ENCODE measurements around the gene P3H1.
"Not testable (repeated sequence)": the region's sequence is repeated elsewhere in the genome, so short reads cannot be mapped to it uniquely, and the experiment has no call there.

P3H1 gene

GRCh38 chr1:42730002-42730401, 36.8 kb downstream of the P3H1 start:
- no peak for DNase-seq

GRCh38 chr1:42725820-42726219, 41.0 kb downstream of the P3H1 start:
- DNase-seq: not testable (repeated sequence)

GRCh38 chr1:42723511-42723910, 43.3 kb downstream of the P3H1 start:
- no peak for DNase-seq

GRCh38 chr1:42722403-42722802, 44.4 kb downstream of the P3H1 start:
- DNase-seq: not testable (repeated sequence)

GRCh38 chr1:42721926-42722325, 44.9 kb downstream of the P3H1 start:
- DNase-seq: no peak

GRCh38 chr1:42720868-42721267, 46.0 kb downstream of the P3H1 start:
- no peak for DNase-seq

- not testable (repeated sequence) for DNase-seq
These were observed 52.4 kb downstream of the P3H1 start for GRCh38 chr1:42714441-42714840.

- no peak for DNase-seq
These were observed 53.5 kb downstream of the P3H1 start for GRCh38 chr1:42713293-42713692.

- not testable (repeated sequence) for DNase-seq
These were observed 54.0 kb downstream of the P3H1 start for GRCh38 chr1:42712808-42713207.

GRCh38 chr1:42703888-42704464, 62.9 kb downstream of the P3H1 start:
- no peak for DNase-seq

- DNase-seq: no peak
These were observed 66.8 kb downstream of the P3H1 start for GRCh38 chr1:42700006-42700405.

- DNase-seq: no peak
These were observed 68.6 kb downstream of the P3H1 start for GRCh38 chr1:42698081-42698813.
